ENCODE data around the gene HMOX2.
A peak's percentile ranks its signal among the peaks of the same experiment; 100 is the strongest.

HMOX2 gene

GRCh38 chr16:4501071-4501478, 24.9 kb downstream of the HMOX2 start:
- Histone ChIP-seq H3K27ac (no peak overlapping the region), H3K4me3 (IDR thresholded peaks at IDR 0.05; ENCODE audit: insufficient read depth, low read depth, low read length) (no peak overlapping the region), H3K79me2 (ENCODE audit: insufficient read depth, low read depth) (no peaks in the 10 kb centered on the region), H2AFZ (ENCODE audit: low read depth) (no peak overlapping the region), H3K9ac (no peak overlapping the region), H3K4me2 (no peak overlapping the region), H3K27me3 (ENCODE audit: insufficient read depth, low read depth) (no peaks in the 10 kb centered on the region), H3K4me1 (ENCODE audit: low read depth, poor library complexity, severe bottlenecking) (no peaks in the 10 kb centered on the region), H4K20me1 (ENCODE audit: insufficient read depth) (no peaks in the 10 kb centered on the region), H3K36me3 (ENCODE audit: insufficient read depth) (no peaks in the 10 kb centered on the region)
- no peak for TF ChIP-seq CTCF (conservative IDR thresholded peaks at IDR 0.05; ENCODE audit: low read depth, low read length)

DNA sequence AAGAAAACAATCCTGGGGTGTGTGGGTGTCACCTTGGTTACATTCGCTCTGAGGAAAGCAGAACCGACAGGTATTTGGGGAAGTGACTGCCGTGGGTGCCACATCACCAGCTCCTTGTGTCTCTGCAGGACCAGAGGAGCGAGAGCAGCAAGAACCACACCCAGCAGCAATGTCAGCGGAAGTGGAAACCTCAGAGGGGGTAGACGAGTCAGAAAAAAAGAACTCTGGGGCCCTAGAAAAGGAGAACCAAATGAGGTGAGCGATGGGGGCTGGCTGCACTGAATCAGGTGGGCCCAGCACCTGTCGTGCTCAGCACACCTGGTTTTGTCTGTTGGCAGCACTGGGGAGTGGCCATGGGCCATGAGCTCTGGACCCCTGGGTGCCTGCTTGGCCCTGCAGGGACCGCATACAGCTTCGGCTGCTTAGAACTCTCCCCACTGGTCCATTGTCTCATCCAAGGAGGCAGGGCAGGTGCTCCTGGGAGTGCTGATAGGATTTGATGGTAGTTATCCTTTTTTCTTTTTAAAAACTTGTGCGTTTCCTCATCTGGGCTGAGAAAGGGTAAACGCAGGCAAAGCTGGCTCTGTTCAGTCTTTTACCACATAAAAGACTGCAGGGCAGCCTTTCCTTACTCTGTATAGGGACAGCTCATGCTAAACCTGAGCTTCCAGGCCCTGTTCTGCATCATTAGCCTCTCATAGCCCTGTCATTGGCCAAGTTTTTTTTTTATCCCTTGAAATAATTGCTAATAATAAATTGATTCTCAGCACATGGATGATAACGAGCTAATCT, 29.4 kb downstream of the HMOX2 start:
- Histone ChIP-seq H3K4me3 (IDR thresholded peaks at IDR 0.05; ENCODE audit: insufficient read depth, low read depth, low read length) (no peak overlapping the region), H3K4me2 (no peak overlapping the region), H3K27ac (no peak overlapping the region), H3K36me3 (ENCODE audit: insufficient read depth) (no peaks in the 10 kb centered on the region), H3K27me3 (ENCODE audit: insufficient read depth, low read depth) (no peaks in the 10 kb centered on the region), H3K4me1 (ENCODE audit: low read depth, poor library complexity, severe bottlenecking) (no peaks in the 10 kb centered on the region), H2AFZ (ENCODE audit: low read depth) (no peak overlapping the region), H3K79me2 (ENCODE audit: insufficient read depth, low read depth) (no peaks in the 10 kb centered on the region), H4K20me1 (ENCODE audit: insufficient read depth) (no peaks in the 10 kb centered on the region), H3K9ac (no peak overlapping the region)
- no peak for TF ChIP-seq CTCF (conservative IDR thresholded peaks at IDR 0.05; ENCODE audit: low read depth, low read length)

GRCh38 chr16:4506450-4506849, 30.3 kb downstream of the HMOX2 start:
- no peaks in the 10 kb centered on the region for H4K20me1 ChIP-seq (ENCODE audit: insufficient read depth)
- peak; percentile 97 for TF ChIP-seq CTCF (conservative IDR thresholded peaks at IDR 0.05; ENCODE audit: low read depth, low read length)

DNA sequence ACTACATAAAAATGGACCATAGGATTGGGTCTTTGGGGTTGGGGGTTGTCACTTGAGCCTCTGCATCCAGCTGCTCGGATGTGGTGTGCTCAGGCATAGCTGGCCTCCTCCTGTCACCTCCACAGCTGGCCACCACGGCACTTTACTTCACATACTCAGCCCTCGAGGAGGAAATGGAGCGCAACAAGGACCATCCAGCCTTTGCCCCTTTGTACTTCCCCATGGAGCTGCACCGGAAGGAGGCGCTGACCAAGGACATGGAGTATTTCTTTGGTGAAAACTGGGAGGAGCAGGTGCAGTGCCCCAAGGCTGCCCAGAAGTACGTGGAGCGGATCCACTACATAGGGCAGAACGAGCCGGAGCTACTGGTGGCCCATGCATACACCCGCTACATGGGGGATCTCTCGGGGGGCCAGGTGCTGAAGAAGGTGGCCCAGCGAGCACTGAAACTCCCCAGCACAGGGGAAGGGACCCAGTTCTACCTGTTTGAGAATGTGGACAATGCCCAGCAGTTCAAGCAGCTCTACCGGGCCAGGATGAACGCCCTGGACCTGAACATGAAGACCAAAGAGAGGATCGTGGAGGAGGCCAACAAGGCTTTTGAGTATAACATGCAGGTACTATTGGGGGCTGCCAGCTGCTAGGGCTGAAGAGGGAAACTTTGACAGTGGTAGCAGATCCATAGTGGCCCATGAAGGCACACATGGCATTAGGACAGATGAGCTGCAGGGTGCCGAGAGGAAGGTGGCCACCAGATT, 31.6 kb downstream of the HMOX2 start:
- Histone ChIP-seq H3K36me3 (ENCODE audit: insufficient read depth) (no peaks in the 10 kb centered on the region), H3K27me3 (ENCODE audit: insufficient read depth, low read depth) (no peaks in the 10 kb centered on the region), H3K9ac (no peak overlapping the region)

More at GRCh38 chr16:4506450-4506849, 30.3 kb downstream of the HMOX2 start:
- H3K9ac ChIP-seq = no peak overlapping the region
- no peaks in the 10 kb centered on the region for H3K36me3 ChIP-seq (ENCODE audit: insufficient read depth)
- no peak overlapping the region for H3K27ac ChIP-seq
- no peaks in the 10 kb centered on the region for H3K27me3 ChIP-seq (ENCODE audit: insufficient read depth, low read depth)
- no peaks in the 10 kb centered on the region for H3K79me2 ChIP-seq (ENCODE audit: insufficient read depth, low read depth)
- H3K4me1 ChIP-seq (ENCODE audit: low read depth, poor library complexity, severe bottlenecking) = no peaks in the 10 kb centered on the region
- H2AFZ ChIP-seq (ENCODE audit: low read depth) = no peak overlapping the region
- H3K4me2 ChIP-seq = no peak overlapping the region
- H3K4me3 ChIP-seq (IDR thresholded peaks at IDR 0.05; ENCODE audit: insufficient read depth, low read depth, low read length) = no peak overlapping the region

More for the DNA sequence above, 31.6 kb downstream of the HMOX2 start:
- H3K4me3 ChIP-seq (IDR thresholded peaks at IDR 0.05; ENCODE audit: insufficient read depth, low read depth, low read length) = no peak overlapping the region
- TF ChIP-seq CTCF (conservative IDR thresholded peaks at IDR 0.05; ENCODE audit: low read depth, low read length) = no peak
- H3K27ac ChIP-seq = no peak overlapping the region
- no peak overlapping the region for H2AFZ ChIP-seq (ENCODE audit: low read depth)
- no peak overlapping the region for H3K4me2 ChIP-seq
- no peaks in the 10 kb centered on the region for H3K79me2 ChIP-seq (ENCODE audit: insufficient read depth, low read depth)
- no peaks in the 10 kb centered on the region for H3K4me1 ChIP-seq (ENCODE audit: low read depth, poor library complexity, severe bottlenecking)
- H4K20me1 ChIP-seq (ENCODE audit: insufficient read depth) = no peaks in the 10 kb centered on the region
